HG02970 (cell line): ENCODE data around the gene NRP1.

Experiments
- ATAC-seq: cut with Tn5 transposase; IDR thresholded peaks from one replicate; pipeline ENCODE4 v1.9.1; 2021; ENCODE audit warnings: mild to moderate bottlenecking, moderate library complexity, moderate number of reproducible peaks; ENCODE audit not compliant: unreplicated experiment, low FRiP score

The NRP1 gene

DNA sequence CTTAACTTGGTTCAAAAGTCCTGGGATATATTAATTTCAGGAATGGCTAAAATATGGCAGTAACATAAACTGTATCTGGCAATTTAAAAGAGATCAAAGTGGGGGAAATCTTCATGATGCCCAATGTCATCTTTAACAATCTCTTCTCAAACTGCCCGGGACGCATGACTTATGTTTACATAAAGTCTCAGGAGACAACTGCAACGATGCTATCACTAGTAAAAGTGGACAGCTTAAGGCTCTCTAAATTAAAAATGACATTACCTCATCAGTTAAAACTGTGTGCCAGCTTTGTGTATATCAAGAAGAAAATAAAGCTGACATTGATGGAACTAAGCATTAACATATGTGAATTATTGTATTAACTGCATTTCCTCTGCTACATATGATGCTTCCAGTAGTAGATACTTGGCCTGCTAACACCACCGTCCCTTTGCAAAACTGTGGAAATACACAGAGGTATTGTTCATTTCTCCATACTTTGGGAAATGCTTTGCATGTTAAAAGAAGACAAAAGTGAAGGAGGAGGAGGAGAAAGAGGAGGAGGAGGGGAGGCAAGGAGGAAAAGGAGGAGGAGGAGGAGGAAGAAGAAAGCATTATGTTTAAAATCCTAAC lies 62.4 kb downstream of the NRP1 start:
- ATAC-seq, result no peak

DNA sequence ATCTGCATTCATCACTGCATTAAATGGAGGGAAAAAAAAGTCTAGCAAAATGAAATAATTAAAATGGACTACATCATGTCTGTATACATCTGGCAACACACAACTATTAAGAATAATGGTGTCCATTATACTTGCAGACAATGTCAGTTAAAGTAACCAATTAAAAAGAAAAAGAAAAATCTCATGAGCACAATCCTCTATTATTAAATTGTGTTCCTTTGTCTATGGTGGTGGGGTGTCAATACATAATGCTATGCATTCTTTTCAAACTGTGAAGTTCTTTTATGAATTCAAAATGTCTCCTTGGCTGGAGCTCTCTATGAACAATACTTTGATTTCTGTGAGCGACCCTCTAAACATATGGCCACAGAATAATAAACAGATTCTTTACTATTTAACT lies 63.5 kb downstream of the NRP1 start:
- no peak for ATAC-seq

DNA sequence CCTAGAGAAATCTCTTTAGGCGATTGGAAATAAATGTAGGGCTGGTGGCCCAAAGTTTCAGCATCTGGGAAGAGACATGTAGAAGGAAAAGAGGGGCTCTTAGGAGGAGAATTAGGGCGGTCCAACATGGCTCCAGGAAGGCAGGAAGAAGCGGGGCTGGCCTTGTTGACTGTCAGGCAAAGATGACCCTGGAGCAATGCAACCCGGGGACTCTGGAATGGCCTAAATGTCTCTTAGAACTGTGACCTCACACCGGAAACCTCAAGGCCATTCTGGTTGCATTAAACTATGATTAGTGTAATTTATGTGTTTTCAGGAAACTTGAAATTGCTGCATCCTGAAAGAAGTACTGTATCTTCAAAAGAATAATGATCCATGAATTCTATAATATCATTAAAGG lies 66.8 kb downstream of the NRP1 start:
- no peak for ATAC-seq

DNA sequence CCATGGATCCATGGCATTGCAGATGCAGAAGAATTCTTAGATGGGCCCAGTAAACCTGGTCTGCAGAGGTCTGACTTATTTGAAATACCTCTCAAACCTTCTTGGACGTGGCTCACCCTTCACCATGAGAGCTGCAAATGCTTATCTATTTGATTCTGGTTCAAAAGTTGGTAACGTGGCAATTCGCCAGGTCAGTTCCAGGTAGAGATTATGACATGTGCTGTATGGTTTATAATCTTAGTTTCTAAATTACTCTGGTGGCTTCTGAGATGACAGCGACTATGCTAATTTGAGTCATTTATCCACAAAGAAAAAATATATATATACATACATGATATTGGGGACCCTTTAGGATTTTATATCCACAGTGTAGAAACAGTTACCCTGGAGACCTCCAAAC lies 68.8 kb downstream of the NRP1 start:
- ATAC-seq, result no peak

DNA sequence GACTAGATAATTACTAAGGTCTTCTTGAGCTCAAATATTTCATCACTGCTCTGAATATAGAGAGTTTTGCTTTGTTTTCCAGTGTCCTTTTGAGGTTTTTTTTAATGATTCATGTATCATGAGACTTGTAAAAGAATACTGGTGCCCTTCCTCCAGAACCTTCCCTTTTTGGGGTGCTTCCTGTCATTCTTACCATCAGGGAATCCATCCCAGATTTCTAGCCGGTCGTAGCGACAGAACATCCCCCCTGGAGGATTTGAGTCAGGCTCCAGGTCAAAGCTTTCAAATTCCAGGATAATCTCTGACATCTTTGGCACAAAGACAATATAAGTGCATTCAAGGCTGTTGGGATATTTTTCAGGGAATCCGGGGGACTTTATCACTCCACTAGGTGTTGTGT lies 71.0 kb downstream of the NRP1 start:
- no peak for ATAC-seq

DNA sequence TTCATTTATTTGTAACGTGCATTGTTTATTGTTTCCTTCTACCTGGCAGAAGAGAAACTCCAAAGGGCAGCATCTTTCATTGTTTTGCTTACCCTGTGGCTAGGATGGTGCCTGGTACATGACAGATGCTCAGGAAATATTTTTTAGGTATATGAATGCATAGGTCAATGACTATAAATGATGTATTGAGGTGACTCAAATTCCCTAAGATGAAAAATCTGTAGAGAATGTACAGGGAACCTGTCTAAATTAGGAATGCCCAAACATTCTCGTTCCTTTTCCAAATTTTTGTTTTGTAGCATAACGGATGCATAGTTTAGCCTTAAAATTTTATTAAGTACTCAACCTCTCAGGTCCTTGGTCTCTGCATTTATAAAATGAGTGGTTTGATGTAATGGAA lies 71.6 kb downstream of the NRP1 start:
- ATAC-seq, result no peak

DNA sequence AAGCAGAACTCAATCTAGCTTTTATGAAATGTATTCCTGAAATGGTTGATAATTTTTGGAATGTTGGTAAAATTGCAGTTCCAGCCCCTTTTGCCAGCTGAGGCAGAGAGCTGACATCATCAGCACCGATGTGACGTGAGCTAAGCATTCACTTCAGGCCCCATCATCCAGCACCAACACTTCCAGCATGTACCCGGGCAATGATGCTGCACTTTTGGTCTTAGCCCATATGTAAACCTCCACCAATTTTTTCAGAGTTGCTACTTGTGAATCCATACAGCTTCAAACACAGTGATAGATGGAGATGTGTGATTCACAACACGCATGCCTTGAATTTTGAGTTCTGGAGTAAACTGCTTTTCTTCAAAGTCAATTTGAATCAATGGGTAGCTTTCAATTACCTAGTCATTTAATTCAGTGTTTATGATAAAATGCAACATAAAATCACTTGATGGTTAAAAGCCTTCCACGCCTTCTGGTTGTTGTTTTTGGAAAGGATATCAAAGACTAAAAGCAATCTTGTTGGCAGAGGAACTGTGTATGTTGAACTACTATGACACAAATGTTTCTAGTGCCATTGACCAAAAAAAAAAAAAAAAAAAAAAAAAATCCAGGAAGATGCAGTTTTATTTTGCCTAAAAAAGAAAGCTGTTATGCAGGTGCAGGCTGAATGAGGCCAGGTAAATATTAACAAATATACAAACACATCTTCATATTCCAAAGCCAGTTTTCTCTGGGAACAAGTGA lies 73.9 kb downstream of the NRP1 start:
- no peak for ATAC-seq

DNA sequence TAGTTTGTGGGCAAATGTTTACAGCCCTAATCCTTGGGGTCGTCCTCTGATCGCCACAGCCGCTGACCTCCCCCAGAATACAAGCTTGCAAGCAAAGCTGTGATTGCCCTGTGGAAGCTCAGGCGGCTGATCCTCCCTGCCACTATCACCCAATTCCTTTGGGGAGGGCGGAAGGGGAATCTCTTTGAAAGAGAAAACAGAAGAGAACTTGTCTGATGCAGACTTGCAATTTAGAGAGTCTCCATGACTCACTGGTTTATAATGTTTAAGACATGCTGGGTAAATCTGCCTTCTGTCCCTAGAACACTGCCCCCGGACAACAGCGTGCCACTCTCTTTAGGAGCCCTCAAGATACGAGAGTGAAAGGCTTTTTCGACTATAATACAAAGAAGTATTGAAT lies 75.5 kb downstream of the NRP1 start:
- ATAC-seq, result no peak

DNA sequence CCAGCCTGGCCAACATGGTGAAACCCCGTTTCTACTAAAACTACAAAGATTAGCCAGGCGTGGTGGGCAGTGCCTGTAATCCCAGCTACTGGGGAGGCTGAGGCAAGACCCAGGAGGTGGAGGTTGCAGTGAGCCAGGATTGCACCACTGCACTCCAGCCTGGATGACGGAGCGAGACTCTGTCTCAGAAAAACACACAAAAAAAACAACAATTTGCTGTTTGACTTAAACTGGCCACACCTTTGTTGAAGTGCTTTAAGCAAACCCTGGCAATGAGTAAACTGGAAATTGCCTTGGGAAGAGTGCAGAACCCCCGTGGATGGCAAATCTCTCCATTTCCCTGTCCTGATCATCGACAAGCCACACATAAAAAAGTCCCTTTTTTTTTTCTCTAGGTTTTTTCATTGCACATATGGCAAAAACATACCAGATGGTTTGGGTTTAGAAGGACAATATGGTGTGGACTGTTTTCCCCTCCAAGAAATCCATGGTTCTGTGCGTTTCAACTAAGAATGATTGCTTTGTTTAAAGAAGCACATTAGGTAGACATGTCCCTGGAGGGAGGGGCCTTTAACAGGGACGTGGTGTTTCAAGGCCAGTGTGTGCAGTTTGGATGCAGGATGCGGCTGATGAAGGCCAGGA lies 76.9 kb downstream of the NRP1 start:
- ATAC-seq, result no peak

DNA sequence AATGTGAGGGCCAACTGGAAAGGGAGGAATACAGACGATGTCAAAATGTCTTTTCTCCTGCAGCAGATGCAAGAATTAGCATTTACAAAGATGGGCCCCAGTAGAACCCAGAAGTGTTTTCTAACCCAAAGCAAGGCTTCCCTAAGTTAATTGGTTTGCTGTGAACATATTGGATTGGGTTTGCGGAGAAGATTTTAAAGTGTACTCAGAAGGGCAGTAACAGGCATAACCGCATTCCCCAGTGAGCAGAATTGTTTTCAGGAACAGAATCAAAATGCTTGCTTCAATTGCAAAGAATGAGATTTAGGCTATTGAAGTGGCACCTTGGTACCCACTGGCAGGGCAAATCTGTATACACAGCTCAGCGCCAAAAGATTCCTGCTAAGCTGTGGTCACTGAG lies 78.0 kb downstream of the NRP1 start:
- no peak for ATAC-seq

DNA sequence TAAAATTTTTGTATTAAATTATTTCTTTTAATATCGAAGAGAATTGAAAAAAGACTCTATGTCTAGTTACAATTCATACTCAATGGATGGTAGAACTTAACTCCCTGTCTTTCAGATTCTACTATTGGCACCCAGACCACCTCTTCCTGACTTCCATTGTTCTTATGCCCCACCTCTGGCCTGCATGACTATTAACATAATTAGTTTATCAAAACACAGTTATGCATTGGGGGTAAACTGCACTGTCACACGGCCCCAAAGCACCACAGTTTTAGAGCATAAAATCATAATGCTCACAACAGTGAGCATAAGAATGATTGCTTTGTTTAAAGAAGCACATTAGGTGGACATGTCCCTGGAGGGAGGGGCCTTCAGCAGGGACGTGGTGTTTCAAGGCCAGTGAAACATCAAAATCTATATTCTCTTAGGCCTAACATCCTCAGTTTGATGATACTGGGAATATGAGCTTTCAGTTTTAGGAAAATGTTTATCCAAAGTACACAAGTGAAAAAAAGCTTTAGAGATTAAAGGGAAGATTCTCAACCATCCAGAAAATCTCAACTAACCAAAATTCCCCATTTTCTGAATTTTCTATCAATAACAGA lies 79.8 kb downstream of the NRP1 start:
- no peak for ATAC-seq

DNA sequence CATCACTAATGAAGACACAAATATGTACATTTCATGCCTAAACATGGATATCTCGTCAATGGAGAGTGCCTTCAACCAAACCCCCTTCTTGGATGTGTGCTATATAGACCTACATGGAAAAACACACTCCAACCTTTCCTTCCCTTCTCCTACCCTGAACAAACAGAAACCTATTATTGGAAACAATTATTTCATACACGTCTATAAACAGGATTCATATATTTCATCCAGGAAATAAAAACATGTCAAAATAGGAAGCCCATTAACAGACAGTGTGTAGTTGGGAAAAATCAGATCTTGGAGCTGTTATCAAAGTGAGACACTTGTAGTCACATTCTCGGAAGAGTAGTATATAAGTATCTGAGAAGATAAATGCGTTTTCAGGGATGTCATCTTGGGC lies 81.1 kb downstream of the NRP1 start:
- no peak for ATAC-seq

DNA sequence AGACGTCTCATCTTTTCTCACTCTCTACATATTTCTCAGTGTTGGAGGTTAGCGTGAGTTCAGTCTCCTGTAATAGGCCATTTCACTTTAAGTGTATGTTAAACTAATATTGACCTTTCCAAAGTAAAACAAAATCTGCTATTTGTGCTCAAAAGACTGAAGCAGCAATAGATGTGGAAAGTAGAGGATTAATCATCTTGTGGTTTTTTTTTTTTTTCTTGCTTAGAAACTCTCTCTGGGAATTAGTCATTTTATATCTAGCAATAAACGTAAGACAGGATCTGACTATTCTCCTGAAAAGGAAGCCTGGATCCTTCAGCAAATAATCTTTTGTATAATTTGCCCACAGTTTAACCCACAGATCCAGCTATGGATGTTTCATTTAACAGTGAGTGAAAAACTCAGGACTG lies 81.7 kb downstream of the NRP1 start:
- ATAC-seq, result no peak

DNA sequence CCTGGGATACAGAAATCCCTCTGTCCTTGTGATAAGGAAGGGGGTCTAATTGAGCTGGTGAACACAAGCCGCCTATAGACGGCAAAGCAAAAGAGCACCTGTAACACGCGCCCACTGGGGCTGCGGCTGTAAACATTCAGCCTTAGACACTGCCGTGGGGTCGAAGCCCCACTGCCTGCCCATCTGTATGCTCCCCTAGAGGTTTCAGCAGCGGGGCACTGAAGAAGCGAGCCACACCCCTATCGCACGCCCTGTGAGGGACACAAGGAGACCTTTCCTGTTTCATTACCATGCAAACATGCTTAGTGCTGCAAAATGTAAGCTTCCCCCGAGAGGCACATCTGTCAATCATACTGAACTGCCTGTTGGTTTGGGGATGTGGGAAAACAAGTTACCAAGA lies 82.1 kb downstream of the NRP1 start:
- ATAC-seq, result no peak

DNA sequence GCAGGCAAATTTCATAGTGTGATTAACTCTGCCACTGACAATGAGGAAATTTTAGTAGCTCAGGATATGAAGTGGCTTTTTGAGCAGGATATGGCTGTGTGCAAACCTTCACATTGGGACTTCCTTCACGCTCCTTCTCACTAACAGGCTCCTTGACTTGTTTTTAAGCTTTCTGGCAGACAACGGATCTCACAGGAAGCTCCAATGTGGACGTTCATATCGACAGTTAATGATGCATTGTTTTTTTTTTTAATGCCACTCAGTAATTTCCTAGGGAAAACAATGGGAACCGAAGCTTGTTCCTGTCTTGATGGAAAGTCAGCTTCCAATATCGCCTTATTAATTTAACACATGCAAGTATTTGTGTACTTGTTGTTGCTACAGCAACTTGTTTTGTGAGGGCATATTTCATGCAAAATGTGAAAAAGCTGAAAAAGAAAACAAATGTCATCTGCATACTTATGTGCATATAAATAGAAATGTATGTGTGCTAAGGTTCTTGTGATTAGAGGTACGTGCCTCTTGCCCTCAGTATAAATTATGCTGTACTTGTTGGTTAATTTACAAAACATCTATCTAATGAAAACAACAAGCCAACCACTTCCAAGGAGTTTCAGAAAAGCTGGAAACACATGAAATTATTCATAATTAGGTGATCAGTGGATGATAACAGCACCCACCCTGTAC lies 84.7 kb downstream of the NRP1 start:
- ATAC-seq, result no peak

DNA sequence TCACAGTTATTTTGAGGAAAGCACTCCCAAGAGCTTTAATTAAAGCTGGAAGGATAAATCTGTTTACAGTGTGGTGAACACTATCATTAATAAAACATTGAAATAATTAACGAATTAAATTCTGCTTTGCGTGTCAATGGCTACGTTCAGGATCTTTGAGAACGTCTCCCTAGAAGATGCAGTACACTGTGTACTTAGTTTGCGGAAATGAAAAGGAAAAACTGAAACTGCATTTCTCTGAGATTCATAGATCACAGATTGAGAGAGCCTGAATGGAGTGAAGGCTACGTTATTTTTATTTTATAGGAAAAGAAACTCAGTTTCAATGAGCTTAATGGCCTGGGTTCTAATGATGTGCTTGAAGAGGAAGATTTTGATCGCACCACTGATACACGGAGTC lies 85.3 kb downstream of the NRP1 start:
- ATAC-seq, result no peak

DNA sequence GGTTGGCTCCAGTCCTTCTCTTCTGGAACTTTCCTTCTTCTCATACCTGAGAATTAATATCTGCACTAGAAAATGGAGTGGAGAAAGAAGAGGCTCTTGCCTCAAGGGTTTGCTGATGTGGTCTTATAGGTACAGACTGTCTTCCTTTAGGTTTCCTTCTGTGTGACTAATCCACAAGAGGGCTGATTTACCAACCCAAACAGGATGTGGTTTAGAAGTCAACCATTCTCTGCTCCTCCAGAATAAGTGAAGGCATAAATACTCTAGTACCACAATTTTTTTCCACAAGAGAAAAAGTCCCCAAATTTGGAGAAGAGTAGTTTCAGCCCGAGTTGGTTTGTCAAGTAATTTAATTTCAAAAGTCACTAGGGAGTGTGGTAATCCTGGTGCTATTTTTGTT lies 85.8 kb downstream of the NRP1 start:
- ATAC-seq, result no peak

DNA sequence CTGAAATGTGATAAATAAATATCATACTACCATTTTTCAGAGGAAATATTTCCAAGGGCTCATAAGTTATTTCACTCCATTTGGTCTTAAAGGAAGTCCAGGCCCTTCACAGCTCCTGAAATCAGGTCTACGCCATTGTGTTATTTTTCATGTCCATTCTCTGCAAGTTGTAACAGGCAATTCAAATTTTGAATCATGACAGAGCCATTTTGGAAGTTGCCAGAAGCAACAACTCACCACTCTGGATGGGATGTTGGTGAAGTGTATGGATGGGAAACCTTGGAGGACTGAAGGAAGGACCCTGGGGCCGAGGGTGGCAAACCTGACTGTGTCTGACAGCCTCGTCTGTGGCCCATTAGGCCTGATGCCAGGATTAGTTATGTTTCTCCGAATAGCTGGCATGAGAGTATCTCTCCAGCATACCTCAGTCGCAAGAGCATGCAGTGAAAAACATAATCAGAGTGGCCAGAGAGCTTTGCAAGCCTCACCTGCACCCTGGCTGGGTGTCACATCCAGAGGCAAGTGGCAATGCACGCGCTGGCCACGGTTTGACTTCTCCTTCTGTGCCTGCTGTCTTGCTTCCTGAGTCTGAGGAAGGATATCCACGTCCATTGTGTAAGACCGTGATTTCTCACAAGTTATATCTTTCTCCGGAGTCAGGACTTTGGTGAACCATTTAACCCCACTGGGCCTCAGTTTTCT lies 87.1 kb downstream of the NRP1 start:
- ATAC-seq, result no peak

DNA sequence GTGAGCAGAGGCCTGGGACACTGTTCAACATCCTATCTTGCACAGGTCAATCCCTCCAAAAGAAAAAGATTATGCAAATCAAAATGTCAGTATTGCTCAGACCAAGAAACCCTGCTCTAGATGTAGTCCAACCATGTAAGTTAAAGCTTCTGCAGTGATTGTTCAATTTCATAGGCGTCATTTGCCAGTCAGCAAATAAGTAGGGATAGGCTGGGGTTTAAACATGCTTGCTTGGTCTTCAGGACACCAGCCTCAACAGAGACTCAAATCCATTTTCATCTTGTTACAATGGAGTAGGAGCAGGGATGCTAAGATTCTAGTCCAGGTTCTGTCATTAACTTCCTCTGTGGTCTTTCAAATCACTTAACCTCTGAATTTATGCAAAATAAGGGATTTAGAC lies 89.1 kb downstream of the NRP1 start:
- no peak for ATAC-seq

DNA sequence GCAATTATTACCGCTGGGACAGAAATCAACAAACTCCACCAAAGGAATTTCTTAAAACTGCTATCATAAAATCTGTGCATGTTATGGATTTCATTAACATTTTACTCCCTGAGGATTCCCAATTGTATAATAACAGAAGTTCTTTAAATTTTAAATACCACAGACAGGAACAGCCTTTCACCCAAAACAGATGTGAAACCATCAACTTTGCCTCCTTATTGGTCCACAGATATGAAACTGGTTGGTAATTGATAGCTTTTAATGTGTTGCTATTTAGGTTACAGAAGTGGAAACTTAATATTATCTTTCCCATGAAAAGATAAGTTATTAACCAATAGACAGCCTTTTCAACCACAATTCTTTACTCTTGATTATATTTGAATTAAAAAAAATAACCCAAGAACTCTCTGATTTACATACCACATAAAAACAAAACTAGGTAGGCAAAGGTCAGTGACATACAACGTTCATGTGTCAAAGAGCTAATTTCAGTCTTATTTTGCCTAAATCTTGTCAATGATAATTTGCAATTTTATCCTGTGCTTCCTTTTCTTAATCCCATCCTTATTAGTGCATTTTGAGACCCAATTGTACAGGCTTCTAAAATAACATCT lies 90.0 kb downstream of the NRP1 start:
- no peak for ATAC-seq
